ENCODE measurements around the gene HEATR1.

Gene HEATR1

DNA sequence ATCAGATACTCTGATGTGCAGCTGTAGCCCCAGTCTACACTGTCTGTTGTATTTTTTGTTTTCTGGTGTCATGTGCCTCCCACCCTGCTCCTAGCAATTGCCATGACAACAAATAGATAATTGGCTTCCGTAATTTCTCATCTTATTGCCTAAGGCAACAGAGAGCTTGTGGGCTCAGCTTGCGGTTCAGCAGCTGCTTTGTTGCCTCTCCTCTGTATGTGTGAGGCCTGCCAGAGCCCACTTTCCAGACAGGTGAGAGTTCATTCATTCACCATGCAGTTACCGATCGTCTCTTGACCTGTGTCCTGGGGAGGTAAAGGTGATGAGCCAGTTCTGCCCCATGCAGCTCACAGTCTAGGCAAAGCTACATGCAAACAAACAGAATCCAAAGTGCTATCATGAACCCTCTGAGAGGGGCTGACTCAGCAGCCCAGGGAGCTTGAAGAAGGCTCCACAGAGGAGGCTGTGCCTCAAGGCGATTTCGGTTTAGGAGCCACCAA lies 68.6 kb downstream of the HEATR1 start:
- Mint-ChIP-seq H3K9me3 (no peaks in the 10 kb centered on the region), H3K4me3 (no peak overlapping the region), H3K27me3 (no peaks in the 10 kb centered on the region), H3K4me1 (peaks cover 34% of the 10 kb centered on the region), H3K27ac (peak overlapping the region in 1 of 2 donors; percentile 30)
- DNase-seq = no peak
- ATAC-seq = no peak

DNA sequence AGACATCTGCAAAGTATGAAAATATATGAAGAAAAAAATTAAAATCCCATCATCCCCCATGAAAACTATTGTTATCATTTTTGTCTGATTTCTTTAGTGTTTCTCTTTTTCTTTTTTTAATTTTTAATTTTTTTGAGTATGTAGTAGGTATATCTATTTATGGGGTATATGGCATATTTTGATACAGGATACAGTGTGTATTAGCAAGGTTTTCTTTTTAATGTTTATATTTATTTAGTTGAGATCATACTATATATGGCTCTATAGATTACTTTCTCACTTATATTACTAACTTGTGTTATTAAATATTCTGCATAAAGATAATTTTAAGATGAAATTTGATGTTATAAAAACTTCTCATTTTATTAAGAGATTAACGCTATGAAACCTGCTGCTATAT lies 69.1 kb downstream of the HEATR1 start:
- Mint-ChIP-seq H3K9me3 (no peaks in the 10 kb centered on the region), H3K4me1 (peaks cover 38% of the 10 kb centered on the region), H3K27ac (no peak overlapping the region), H3K4me3 (no peak overlapping the region), H3K27me3 (no peaks in the 10 kb centered on the region)
- DNase-seq = no peak
- ATAC-seq = no peak

DNA sequence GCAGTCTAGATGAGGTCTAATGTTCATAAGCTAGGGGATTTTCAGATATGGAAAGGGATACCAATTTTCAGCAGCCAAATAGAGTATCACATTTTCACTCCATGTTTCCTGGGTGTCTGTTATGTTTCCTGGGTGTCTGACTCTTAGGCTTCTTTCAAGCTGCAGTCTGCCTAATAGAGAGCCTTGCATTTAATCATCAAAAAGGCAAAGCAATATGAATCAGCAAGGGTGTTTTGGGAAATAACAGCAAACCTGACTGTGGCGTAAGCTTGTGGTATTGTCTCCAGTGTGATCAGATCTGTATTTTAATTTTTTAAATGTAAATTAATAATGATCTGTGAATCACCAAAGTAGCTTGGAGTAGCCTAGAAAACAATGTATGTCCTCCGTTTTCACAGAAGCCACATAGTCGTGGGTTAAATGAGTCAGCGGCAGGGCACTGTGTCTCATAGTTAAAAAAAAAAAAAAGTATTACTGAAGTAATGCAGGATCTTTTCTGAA lies 70.1 kb downstream of the HEATR1 start:
- H3K4me3 Mint-ChIP-seq = peak overlapping the region; percentile 19 to 42
- DNase-seq = peak; percentile 18 to 51

DNA sequence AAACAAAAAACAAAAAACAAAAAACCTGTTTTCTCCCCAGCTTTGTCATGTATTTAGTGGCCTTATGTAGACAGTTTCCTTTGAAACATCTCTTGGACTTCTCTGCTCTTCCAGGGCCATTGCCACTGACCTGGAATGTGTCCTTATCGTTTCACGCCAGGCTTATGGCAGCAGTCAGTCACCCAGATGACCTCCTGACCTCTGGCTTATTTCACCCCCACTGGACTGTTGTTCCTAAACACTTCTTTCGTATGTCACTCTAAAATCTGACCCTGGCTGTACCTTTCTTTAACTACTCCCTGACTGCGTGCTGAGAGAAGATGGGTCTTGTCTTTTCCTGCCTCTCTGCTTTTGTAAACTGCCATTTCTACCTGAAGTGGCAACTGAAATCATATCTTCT lies 71.5 kb downstream of the HEATR1 start:
- Mint-ChIP-seq H3K4me3 (no peak overlapping the region), H3K4me1 (peaks cover 46% of the 10 kb centered on the region), H3K27me3 (no peaks in the 10 kb centered on the region), H3K9me3 (no peaks in the 10 kb centered on the region), H3K27ac (peak overlapping the region; percentile 19 to 74)
- no peak for DNase-seq
- no peak for ATAC-seq

More for the DNA sequence above, 70.1 kb downstream of the HEATR1 start:
- Mint-ChIP-seq H3K9me3 (no peaks in the 10 kb centered on the region), H3K4me1 (peaks cover 40% of the 10 kb centered on the region), H3K27me3 (no peaks in the 10 kb centered on the region), H3K27ac (peak overlapping the region; percentile 29 to 80)
- ATAC-seq = peak; percentile 88

DNA sequence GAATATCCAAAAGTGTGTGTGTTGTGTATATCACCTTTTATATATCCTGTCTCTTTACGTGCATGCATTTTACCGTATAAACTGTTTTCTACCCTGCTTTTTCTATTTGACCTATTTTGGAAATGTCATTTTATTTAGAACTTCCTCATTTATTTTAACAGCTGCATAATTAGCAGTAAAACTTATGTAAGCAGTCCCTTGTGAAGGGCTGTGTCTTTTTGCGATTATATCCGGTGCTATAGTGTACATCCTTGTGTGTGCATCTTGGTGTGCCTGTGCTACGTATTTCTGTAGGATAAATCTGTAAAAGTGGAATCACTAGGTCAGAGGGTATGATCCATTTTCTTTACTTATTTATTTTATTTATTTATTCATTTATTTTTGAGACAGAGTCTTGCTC lies 73.4 kb downstream of the HEATR1 start:
- Mint-ChIP-seq H3K4me1 (peaks cover 50% of the 10 kb centered on the region), H3K4me3 (no peak overlapping the region), H3K9me3 (no peaks in the 10 kb centered on the region), H3K27me3 (no peaks in the 10 kb centered on the region), H3K27ac (no peak overlapping the region)
- ATAC-seq (no peak), DNase-seq (no peak)

DNA sequence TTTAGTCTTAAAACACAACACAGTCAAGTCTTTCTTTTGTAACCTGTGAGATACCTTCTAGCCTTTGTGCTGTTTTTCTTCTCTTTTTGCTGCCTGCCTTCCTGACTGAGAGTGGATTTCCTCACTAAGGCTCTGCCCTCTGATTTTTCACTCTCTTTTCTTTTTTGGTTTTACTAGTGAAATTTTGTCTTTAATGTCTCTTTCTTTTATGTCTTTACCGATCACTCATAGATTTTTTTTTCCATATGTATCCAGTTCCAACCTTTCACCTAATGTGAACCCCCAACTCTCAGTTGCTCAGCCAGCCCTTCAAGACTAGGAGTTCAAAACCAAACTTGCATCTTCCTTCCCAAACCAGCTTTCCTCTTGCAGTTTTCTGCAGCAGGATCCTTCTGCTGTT lies 74.0 kb downstream of the HEATR1 start:
- Mint-ChIP-seq H3K4me1 (peaks cover 52% of the 10 kb centered on the region), H3K4me3 (no peak overlapping the region), H3K27me3 (no peaks in the 10 kb centered on the region), H3K9me3 (no peaks in the 10 kb centered on the region), H3K27ac (peak overlapping the region in 1 of 2 donors; percentile 0)
- no peak for ATAC-seq
- no peak for DNase-seq

DNA sequence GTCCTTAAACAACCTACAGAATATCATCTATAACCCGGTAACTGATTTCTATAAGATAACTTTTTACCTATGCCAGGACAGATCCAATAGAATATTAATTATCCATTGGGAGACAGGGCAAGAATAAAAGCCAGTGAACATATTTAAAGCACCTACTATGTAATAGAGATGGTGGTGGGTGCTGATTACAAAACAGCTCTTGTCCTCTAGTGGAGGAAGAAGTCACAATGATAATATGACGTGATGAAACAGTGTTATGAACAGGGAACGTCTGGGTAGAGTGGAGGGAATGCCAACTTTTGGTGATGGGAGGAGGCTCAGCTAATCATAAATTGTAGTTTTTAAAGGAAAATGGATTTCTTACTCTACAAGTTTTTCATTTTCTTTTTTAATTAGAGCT lies 78.2 kb downstream of the HEATR1 start:
- Mint-ChIP-seq H3K27ac (no peak overlapping the region), H3K27me3 (no peaks in the 10 kb centered on the region), H3K9me3 (no peaks in the 10 kb centered on the region), H3K4me1 (peaks cover 28% of the 10 kb centered on the region), H3K4me3 (no peak overlapping the region)
- ATAC-seq = no peak
- no peak for DNase-seq

DNA sequence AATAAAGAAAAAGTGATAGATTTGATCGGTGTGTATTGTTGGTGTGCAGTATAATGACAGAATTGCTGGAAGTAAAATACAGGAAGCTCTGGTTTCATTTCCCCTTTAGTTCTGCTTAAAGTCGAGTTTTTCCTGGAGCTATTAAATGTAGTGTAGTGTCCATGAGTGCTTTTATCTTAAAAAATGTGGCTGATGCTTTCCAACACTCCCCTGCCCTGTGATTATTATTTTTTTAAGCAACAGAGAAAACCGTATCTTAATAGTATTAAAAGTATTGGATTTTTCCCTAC lies 79.5 kb downstream of the HEATR1 start:
- Mint-ChIP-seq H3K9me3 (no peaks in the 10 kb centered on the region), H3K27ac (peak overlapping the region; percentile 94 to 100), H3K27me3 (no peaks in the 10 kb centered on the region), H3K4me1 (peaks cover 22% of the 10 kb centered on the region), H3K4me3 (peak overlapping the region; percentile 93 to 99)
- no peak for ATAC-seq
- no peak for DNase-seq

DNA sequence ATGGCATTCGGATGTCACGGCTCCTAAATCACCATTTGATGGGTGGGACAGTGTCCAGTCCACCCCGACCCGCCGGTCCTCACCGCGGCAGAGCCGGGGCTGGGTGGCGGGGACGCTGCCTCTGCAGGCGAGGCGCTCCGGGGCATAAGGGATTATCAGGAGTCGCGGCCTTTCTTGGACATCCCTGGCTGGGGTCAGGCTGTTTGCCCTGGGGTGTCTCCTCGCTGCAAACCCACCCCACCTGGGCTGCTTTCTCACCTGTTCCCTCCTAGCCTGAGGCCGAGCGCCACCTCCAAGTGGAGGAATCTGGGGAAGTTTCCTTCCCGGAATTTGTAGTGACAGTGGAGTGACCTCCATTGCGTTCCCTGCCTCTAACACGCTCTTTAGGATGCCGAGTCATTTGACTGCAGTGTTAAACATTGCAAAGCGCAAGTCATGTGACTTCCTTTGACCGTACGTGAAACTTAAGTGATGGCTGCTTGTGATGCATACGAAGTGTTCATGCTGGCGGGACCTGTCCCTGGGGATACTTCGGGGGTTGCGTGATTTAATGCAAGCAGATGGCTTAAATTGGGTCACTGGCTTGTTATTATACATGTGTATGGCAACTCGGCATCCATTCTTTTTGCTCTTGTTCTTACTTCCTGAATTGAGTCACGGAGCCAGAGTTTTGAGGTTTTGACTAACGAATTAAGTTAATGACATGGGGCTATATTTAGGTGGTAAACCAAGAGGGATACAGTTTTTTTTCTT lies 80.0 kb downstream of the HEATR1 start:
- peaks cover 22% of the 10 kb centered on the region for H3K4me1 Mint-ChIP-seq
- peak overlapping the region; percentile 93 to 99 for H3K4me3 Mint-ChIP-seq
- H3K9me3 Mint-ChIP-seq = no peaks in the 10 kb centered on the region
- H3K27ac Mint-ChIP-seq = peak overlapping the region; percentile 94 to 100
- DNase-seq = peak; percentile 56 to 63
- no peaks in the 10 kb centered on the region for H3K27me3 Mint-ChIP-seq
- peak; percentile 90 for ATAC-seq

DNA sequence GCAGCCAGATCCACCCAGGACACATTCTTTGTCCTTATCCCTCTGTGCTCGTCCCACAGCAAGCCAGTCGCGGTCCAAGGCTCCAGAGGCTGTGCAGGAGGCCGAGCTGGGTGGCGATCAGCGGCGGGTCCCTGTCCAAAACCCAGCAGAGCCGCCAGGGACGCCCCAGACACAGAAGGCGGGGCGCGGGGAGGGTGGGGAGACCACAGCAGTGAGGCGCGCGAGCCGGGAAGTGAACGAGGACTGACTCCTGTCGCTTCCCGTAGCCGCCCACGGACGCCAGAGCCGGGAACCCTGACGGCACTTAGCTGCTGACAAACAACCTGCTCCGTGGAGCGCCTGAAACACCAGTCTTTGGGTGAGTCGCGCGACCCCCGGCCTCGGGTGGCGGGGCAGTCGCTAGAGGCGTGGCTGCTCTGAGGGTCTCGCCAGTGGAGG lies 80.6 kb downstream of the HEATR1 start, which contains the start of gene LGALS8:
Gene LGALS8, plus strand, starts transcription at position 279 of the 438 bp plus-strand sequence. CDS start 2,089 bp downstream, outside the sequence.
- Mint-ChIP-seq H3K4me1 (peaks cover 17% of the 10 kb centered on the region), H3K27ac (peak within 1 kb of the TSS; percentile 94 to 100), H3K9me3 (no peaks in the 10 kb centered on the region), H3K4me3 (peak within 1 kb of the TSS; percentile 93 to 99), H3K27me3 (no peaks in the 10 kb centered on the region)
- DNase-seq = peak; percentile 81 to 87
- peak; percentile 89 for ATAC-seq

DNA sequence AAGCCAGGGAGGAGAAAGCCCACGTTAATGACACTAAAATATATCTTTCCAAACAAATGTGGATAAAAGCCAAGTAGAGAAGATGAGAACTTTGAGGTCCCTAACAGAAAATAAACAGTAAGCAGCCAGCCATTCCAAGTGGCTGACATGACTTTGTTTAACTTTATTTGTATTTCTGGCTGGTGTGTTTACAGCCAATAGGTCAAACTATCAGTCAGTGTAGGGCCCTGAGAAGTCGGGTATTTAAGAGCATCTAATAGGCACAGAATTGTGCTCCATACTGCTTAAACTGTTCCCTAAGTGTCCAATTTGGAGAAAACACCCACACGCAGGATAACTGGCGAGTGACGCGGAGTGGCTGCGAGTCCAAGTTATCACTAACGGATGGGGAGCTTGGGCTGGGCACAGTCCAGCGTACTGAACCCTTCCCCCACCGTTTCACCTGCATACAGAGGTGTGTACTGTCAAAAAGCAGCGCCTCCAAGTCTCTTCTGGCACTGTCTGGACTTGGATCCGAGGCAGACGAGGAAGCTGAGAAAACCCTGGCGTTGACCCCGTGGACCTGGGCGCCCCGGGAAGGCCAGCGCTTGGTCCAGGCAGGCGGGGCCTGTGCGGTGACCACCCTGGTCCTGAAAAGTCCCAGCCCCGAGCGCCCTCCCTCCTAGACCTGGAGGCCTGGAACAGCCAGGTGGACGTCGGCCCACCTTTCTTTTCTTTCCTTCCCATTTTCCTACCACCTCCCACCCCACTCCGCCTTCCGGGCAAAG lies 81.2 kb downstream of the HEATR1 start:
- Mint-ChIP-seq H3K4me3 (peak overlapping the region; percentile 93 to 99), H3K4me1 (peaks cover 16% of the 10 kb centered on the region), H3K9me3 (no peaks in the 10 kb centered on the region), H3K27me3 (no peaks in the 10 kb centered on the region), H3K27ac (peak overlapping the region; percentile 94 to 100)
- ATAC-seq (peak; percentile 19), DNase-seq (no peak)

DNA sequence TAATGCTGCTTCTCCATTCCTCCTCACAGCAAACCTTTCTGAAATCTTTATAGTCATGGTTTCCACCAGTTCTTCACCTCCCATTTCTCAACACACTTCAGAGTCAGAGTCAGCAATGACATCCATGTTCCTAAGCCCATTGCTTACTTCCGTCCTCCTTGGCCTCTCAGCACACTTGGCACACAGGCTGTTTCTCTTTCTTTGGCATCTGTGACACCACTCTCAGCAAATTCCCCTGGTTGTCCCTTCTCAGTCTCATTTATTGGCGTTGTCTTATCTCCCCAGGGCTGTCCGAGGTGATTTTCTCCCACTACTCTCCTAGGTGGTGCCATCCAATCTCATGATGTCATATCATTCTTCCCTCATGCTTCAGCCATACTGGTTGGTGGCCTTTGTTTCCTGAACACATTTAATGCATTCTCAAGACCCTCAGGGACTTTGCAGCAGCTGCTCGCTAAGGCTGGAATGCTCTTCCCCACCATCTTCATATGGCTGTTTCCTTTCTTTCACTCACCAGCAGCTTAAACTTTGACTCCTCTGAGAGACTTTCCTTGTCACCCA lies 83.8 kb downstream of the HEATR1 start:
- no peak for DNase-seq
- Mint-ChIP-seq H3K4me3 (no peak overlapping the region), H3K27ac (no peak overlapping the region), H3K9me3 (no peaks in the 10 kb centered on the region), H3K4me1 (peaks cover 22% of the 10 kb centered on the region), H3K27me3 (no peaks in the 10 kb centered on the region)
- ATAC-seq = no peak

DNA sequence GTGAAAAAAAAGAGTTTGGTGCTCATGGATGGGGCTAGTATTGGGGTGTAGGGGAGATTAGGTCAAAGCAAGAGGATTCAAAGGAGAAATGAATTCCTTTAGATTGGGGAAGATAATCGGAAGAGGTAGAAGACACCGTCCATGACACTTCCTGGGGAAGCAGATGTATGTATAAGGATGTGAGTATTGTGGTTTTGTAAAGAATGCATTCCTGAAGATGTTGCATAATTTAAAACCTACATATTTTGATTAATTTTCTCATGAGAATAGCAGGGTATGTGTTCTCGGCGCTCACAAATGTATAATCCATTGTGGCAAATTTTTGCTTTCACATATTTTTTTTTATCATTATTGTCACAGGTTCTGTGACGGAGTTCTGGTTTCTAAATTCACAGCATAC lies 86.0 kb downstream of the HEATR1 start:
- H3K4me1 Mint-ChIP-seq = peaks cover 18% of the 10 kb centered on the region
- no peaks in the 10 kb centered on the region for H3K9me3 Mint-ChIP-seq
- ATAC-seq = no peak
- H3K4me3 Mint-ChIP-seq = no peak overlapping the region
- no peak for DNase-seq
- H3K27me3 Mint-ChIP-seq = no peaks in the 10 kb centered on the region
- H3K27ac Mint-ChIP-seq = no peak overlapping the region

DNA sequence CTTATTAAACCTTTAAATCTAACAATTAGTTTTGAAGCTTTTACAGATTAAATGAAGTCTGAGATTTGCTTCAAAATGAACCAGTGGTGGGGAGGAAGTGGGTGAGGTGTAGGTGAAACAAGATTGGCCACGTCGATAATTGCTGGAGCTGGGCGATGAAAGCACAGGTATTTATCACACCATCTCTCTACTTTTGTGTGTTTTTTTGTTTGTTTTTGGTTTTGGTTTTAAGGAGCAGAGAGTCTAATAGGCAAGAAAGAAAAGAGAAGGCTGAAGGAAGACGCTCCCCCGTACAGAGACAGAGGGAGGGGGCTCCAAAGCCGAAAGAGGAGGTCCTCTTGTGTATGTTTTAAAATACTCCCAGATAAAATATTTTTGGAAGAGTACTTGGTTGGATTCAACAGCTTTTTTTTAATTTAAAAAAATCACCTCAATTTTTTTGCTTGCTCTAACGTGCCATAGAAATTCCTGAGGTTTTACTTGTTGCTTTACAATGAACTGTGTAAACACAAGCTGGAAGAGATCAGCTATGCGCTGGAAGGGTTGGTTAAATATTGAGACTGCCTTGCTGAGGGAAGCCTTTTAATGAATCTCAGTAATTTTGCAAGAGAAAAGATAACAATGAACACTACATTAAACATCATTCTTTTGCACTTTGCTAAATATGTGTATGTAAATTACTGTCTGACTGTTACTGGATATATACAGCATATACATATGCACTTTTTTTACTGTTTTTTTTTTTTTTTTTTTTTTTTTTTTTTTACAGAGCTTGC lies 87.2 kb downstream of the HEATR1 start:
- no peaks in the 10 kb centered on the region for H3K9me3 Mint-ChIP-seq
- ATAC-seq (peak; percentile 48), DNase-seq (no peak)
- H3K27ac Mint-ChIP-seq = no peak overlapping the region
- H3K27me3 Mint-ChIP-seq = no peaks in the 10 kb centered on the region
- no peak overlapping the region for H3K4me3 Mint-ChIP-seq
- peaks cover 12% of the 10 kb centered on the region for H3K4me1 Mint-ChIP-seq

DNA sequence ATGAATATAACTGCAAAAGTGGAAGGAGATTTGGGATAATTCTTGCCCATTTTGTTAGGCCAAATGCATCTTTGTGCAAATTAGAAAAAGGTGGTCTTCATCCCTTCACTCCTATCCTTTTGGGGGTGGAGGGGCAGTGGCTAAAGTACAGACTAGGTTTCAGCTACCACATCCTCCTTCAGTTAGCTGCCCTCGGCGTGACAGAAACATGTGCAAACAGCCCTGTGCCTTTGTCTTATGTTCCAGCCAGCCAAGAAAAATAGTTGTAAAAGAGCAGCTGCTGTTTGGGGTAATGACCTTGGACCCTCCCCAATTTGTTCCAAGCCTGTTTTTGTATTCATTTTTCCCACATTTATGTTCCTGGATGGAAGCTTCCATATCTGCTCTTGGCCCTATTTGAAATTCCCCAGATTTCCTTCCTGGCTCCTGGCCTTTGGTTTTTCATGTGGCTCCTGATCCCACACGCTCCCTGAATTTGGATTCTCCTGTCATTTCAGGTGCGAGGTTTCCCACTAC lies 88.8 kb downstream of the HEATR1 start:
- DNase-seq (no peak), ATAC-seq (no peak)
- H3K27me3 Mint-ChIP-seq = no peaks in the 10 kb centered on the region
- H3K27ac Mint-ChIP-seq = no peak overlapping the region
- H3K4me1 Mint-ChIP-seq = peaks cover 12% of the 10 kb centered on the region
- H3K9me3 Mint-ChIP-seq = no peaks in the 10 kb centered on the region
- H3K4me3 Mint-ChIP-seq = no peak overlapping the region

Measured in stimulated activated naive CD8-positive, alpha-beta T cell treated with anti-CD3 and anti-CD28 coated beads, Interleukin-15, amount 100 ng/mL, for 72 hours (primary cell).